ENCODE measurements around the gene CLCN6. TPM values are rescaled to one million over a fixed set of nuclear protein-coding genes. Genes with fewer than 3 reads are reported as not detected.

The CLCN6 gene
- total RNA-seq (2014; rRNA removed; shearing (Covaris generic)) = 1.8 and 6.8 TPM in 2 replicates

- DNase-seq (ENCODE audit: low spot score) = peak; percentile 99
- in situ Hi-C loops (cut with HindIII; ENCODE audit: low sequenced_read_pairs) = no loop called here
Measured at GRCh38 chr1:11805422-11806306, at the start of gene CLCN6, which contains the start of gene MTHFR. CLCN6 (plus strand) TSS chr1:11806191; CDS start chr1:11806263, 72 bp downstream. MTHFR (minus strand) TSS chr1:11805964; CDS start chr1:11803116, 2,848 bp downstream.

GRCh38 chr1:11757047-11757446 lies 48.9 kb upstream of the CLCN6 start:
- in situ Hi-C loops (cut with HindIII; ENCODE audit: low sequenced_read_pairs) = no loop called here
- no peak for DNase-seq (ENCODE audit: low spot score)

GRCh38 chr1:11759791-11760190 lies 46.2 kb upstream of the CLCN6 start:
- DNase-seq (ENCODE audit: low spot score) = no peak
- in situ Hi-C loops (cut with HindIII; ENCODE audit: low sequenced_read_pairs) = no loop called here

GRCh38 chr1:11761285-11761684 lies 44.7 kb upstream of the CLCN6 start:
- in situ Hi-C loops (cut with HindIII; ENCODE audit: low sequenced_read_pairs) = no loop called here
- DNase-seq (ENCODE audit: low spot score) = no peak

- in situ Hi-C loops (cut with HindIII; ENCODE audit: low sequenced_read_pairs) = no loop called here
- no peak for DNase-seq (ENCODE audit: low spot score)
Measured at GRCh38 chr1:11761988-11762406, 44.0 kb upstream of the CLCN6 start, which contains the start of gene C1orf167. C1orf167 (plus strand) TSS chr1:11762193; CDS start chr1:11764401, 2,208 bp downstream.

GRCh38 chr1:11764115-11764514 lies 41.9 kb upstream of the CLCN6 start:
- in situ Hi-C loops (cut with HindIII; ENCODE audit: low sequenced_read_pairs) = no loop called here
- DNase-seq (ENCODE audit: low spot score) = peak; percentile 21

GRCh38 chr1:11764519-11764918 lies 41.5 kb upstream of the CLCN6 start:
- in situ Hi-C loops (cut with HindIII; ENCODE audit: low sequenced_read_pairs) = no loop called here
- no peak for DNase-seq (ENCODE audit: low spot score)

GRCh38 chr1:11765661-11766428 lies 40.1 kb upstream of the CLCN6 start:
- DNase-seq (ENCODE audit: low spot score) = no peak
- in situ Hi-C loops (cut with HindIII; ENCODE audit: low sequenced_read_pairs) = no loop called here

- in situ Hi-C loops (cut with HindIII; ENCODE audit: low sequenced_read_pairs) = no loop called here
Measured at GRCh38 chr1:11766429-11766776, 39.6 kb upstream of the CLCN6 start.

GRCh38 chr1:11767922-11768704 lies 37.9 kb upstream of the CLCN6 start:
- no peak for DNase-seq (ENCODE audit: low spot score)
- in situ Hi-C loops (cut with HindIII; ENCODE audit: low sequenced_read_pairs) = no loop called here

More at GRCh38 chr1:11766429-11766776, 39.6 kb upstream of the CLCN6 start:
- DNase-seq (ENCODE audit: low spot score) = no peak

GRCh38 chr1:11768821-11769220 lies 37.2 kb upstream of the CLCN6 start:
- in situ Hi-C loops (cut with HindIII; ENCODE audit: low sequenced_read_pairs) = no loop called here
- no peak for DNase-seq (ENCODE audit: low spot score)

GRCh38 chr1:11769274-11769673 lies 36.7 kb upstream of the CLCN6 start:
- DNase-seq (ENCODE audit: low spot score) = no peak
- in situ Hi-C loops (cut with HindIII; ENCODE audit: low sequenced_read_pairs) = no loop called here

GRCh38 chr1:11770011-11770410 lies 36.0 kb upstream of the CLCN6 start:
- DNase-seq (ENCODE audit: low spot score) = no peak
- in situ Hi-C loops (cut with HindIII; ENCODE audit: low sequenced_read_pairs) = no loop called here

- DNase-seq (ENCODE audit: low spot score) = no peak
- in situ Hi-C loops (cut with HindIII; ENCODE audit: low sequenced_read_pairs) = no loop called here
Measured at GRCh38 chr1:11771481-11772043, 34.4 kb upstream of the CLCN6 start.

GRCh38 chr1:11772458-11772857 lies 33.5 kb upstream of the CLCN6 start:
- DNase-seq (ENCODE audit: low spot score) = no peak
- in situ Hi-C loops (cut with HindIII; ENCODE audit: low sequenced_read_pairs) = no loop called here

- in situ Hi-C loops (cut with HindIII; ENCODE audit: low sequenced_read_pairs) = no loop called here
- DNase-seq (ENCODE audit: low spot score) = no peak
Measured at GRCh38 chr1:11774753-11775152, 31.2 kb upstream of the CLCN6 start.

GRCh38 chr1:11777658-11778322 lies 28.2 kb upstream of the CLCN6 start:
- no peak for DNase-seq (ENCODE audit: low spot score)
- in situ Hi-C loops (cut with HindIII; ENCODE audit: low sequenced_read_pairs) = no loop called here

- no peak for DNase-seq (ENCODE audit: low spot score)
- in situ Hi-C loops (cut with HindIII; ENCODE audit: low sequenced_read_pairs) = no loop called here
Measured at GRCh38 chr1:11778336-11778735, 27.7 kb upstream of the CLCN6 start.

All from G401 (cell line).